CD4-positive, alpha-beta T cell (primary cell): ENCODE results near the gene CAND2. TPM values are rescaled to one million over a fixed set of nuclear protein-coding genes. Genes with fewer than 3 reads are reported as not detected.

Source experiments
- ATAC-seq: fragments of 200-7000 bp; cut with Tn5 transposase; one replicate; pipeline ENCODE4 v1.10.0; 2022; ENCODE audit warnings: mild to moderate bottlenecking; ENCODE audit not compliant: poor library complexity
- CTCF ChIA-PET: fragments of 350-600 bp; sonication (Branson Sonifier 250); formaldehyde crosslinking; loops from one replicate; lab custom pipeline; 2021; ENCODE audit warnings: antibody characterized with exemption, inconsistent platforms; lab: Charles Lee
- POLR2A ChIA-PET: fragments of 350-600 bp; sonication (Branson Sonifier 250); formaldehyde crosslinking; loops from one replicate; lab custom pipeline; 2021; ENCODE audit warnings: antibody characterized with exemption, inconsistent platforms; lab: Charles Lee
- DNase-seq, 14 experiments: peaks; one replicate each; pipeline ENCODE4 v3.0.0-alpha.2; 2013 to 2020; ENCODE audit warnings: mixed read lengths in 2 of 14
- H3K27ac ChIP-seq, 2 donors: one replicate each; pipeline versions ENCODE4 v1.5.1 to v1.7.0; 2013; ENCODE audit warnings: low read length in 2 of 2, low read depth in 1 of 2, mild to moderate bottlenecking in 1 of 2
- H3K27me3 ChIP-seq, 2 experiments: 1 replicate in 1 of 2; 2 replicates in 1 of 2; pipeline versions ENCODE4 v1.6.1 to v1.7.0; 2013; ENCODE audit warnings: low read length in 2 of 2, control low read depth in 1 of 2, mild to moderate bottlenecking in 1 of 2, moderate library complexity in 1 of 2; ENCODE audit not compliant: insufficient read depth in 2 of 2, control insufficient read depth in 1 of 2
- H3K36me3 ChIP-seq: one replicate; pipeline ENCODE4 v1.6.1; 2013; ENCODE audit warnings: low read length, control low read depth; ENCODE audit not compliant: insufficient read depth
- H3K4me1 ChIP-seq: one replicate; pipeline ENCODE4 v1.6.1; 2013; ENCODE audit warnings: low read length, control low read depth; ENCODE audit not compliant: insufficient read depth
- H3K4me3 ChIP-seq: one replicate; pipeline ENCODE4 v1.5.1; 2013; ENCODE audit warnings: mild to moderate bottlenecking, low read length, moderate library complexity
- H3K9me3 ChIP-seq, 2 experiments: 1 replicate in 1 of 2; 2 replicates in 1 of 2; pipeline versions ENCODE4 v1.6.1 to v1.7.0; 2013; ENCODE audit warnings: low read length in 2 of 2, mild to moderate bottlenecking in 2 of 2, control low read depth in 1 of 2, moderate library complexity in 1 of 2; ENCODE audit not compliant: control insufficient read depth in 1 of 2, insufficient read depth in 1 of 2
- H3K27ac Mint-ChIP-seq: one replicate; pipeline ENCODE4 v1.8.0; 2020; ENCODE audit warnings: mixed read lengths
- H3K27me3 Mint-ChIP-seq: one replicate; pipeline ENCODE4 v1.8.0; 2021; ENCODE audit warnings: mixed read lengths
- H3K36me3 Mint-ChIP-seq: one replicate; pipeline ENCODE4 v1.8.0; 2021; ENCODE audit warnings: low read depth, mixed read lengths
- H3K4me1 Mint-ChIP-seq: one replicate; pipeline ENCODE4 v1.8.0; 2021; ENCODE audit warnings: low read depth, mixed read lengths
- H3K4me3 Mint-ChIP-seq: one replicate; pipeline ENCODE4 v1.8.0; 2020; ENCODE audit warnings: mild to moderate bottlenecking, mixed read lengths
- H3K9me3 Mint-ChIP-seq: one replicate; pipeline ENCODE4 v1.8.0; 2020; ENCODE audit warnings: mixed read lengths
- intact Hi-C, 2 experiments: fragments of 100-400 bp; cut with DNase I in 1 of 2; cut with micrococcal nuclease in 1 of 2; formaldehyde crosslinking; loops; one replicate each; pipeline versions ENCODE4 v1.15.1 to v1.9.0; 2023 to 2025; cut with DNase I, micrococcal nuclease
- total RNA-seq, 174 experiments: library from RNA in 2 of 174; stranded (reverse) in 2 of 174; gene quantifications; one replicate each; pipeline ENCODE4 v1.2.3 and lab custom pipeline; 2021 to 2026
- TF ChIP-seq, protein P1 (sequence below): fragments of 200-600 bp; IDR thresholded peaks from one replicate; pipeline ENCODE4 v1.8.0; 2022; ENCODE audit warnings: antibody characterized with exemption, mild to moderate bottlenecking

Gene CAND2
- total RNA-seq, 2 experiments from 2014 or later, result 3.5 to 6.0 TPM

GRCh38 chr3:12768579-12769527 lies 27.6 kb upstream of the CAND2 start:
- TF ChIP-seq, protein P1, sequence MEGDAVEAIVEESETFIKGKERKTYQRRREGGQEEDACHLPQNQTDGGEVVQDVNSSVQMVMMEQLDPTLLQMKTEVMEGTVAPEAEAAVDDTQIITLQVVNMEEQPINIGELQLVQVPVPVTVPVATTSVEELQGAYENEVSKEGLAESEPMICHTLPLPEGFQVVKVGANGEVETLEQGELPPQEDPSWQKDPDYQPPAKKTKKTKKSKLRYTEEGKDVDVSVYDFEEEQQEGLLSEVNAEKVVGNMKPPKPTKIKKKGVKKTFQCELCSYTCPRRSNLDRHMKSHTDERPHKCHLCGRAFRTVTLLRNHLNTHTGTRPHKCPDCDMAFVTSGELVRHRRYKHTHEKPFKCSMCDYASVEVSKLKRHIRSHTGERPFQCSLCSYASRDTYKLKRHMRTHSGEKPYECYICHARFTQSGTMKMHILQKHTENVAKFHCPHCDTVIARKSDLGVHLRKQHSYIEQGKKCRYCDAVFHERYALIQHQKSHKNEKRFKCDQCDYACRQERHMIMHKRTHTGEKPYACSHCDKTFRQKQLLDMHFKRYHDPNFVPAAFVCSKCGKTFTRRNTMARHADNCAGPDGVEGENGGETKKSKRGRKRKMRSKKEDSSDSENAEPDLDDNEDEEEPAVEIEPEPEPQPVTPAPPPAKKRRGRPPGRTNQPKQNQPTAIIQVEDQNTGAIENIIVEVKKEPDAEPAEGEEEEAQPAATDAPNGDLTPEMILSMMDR, result no peak
- DNase-seq, result no peak
- intact Hi-C loops, result no loop called here
- no peaks in the 10 kb centered on the region for H3K27me3 Mint-ChIP-seq
- H3K9me3 Mint-ChIP-seq, result no peaks in the 10 kb centered on the region
- no peak overlapping the region for H3K27ac ChIP-seq
- ChIA-PET POLR2A (no interaction called here), CTCF (no interaction called here)
- peaks cover 7% of the 10 kb centered on the region for H3K4me1 Mint-ChIP-seq
- H3K4me1 ChIP-seq, result no peaks in the 10 kb centered on the region
- no peak for ATAC-seq
- H3K9me3 ChIP-seq, result no peaks in the 10 kb centered on the region
- H3K4me3 ChIP-seq, result no peak overlapping the region
- H3K36me3 Mint-ChIP-seq, result no peaks in the 10 kb centered on the region
- H3K4me3 Mint-ChIP-seq, result no peak overlapping the region
- no peak overlapping the region for H3K27ac Mint-ChIP-seq
- no peaks in the 10 kb centered on the region for H3K36me3 ChIP-seq
- no peaks in the 10 kb centered on the region for H3K27me3 ChIP-seq

DNA sequence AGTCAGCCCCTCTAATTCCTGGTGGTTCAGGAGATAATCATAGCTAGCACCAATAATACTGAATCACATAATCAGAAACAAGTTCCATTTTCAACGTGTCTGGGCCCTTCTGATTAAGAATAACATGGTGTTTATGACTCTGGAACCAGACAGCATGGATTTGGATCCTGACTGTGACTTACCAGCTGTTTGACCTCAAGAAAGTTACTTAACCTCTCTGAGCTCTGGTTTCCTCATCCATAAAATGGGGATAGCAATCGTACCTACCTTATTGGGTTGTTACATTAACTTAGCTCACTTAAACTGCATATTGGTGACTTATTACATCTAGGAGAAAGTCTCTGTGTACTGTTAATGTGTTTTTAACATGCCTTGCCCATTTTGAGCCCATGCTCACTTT lies 26.7 kb upstream of the CAND2 start:
- TF ChIP-seq, protein P1, result no peak
- CTCF ChIA-PET, result no interaction called here

GRCh38 chr3:12771236-12771635 lies 25.2 kb upstream of the CAND2 start:
- no peak for ATAC-seq
- Histone ChIP-seq H3K27me3 (no peaks in the 10 kb centered on the region), H3K9me3 (no peaks in the 10 kb centered on the region), H3K27ac (no peak overlapping the region), H3K36me3 (no peaks in the 10 kb centered on the region), H3K4me1 (no peaks in the 10 kb centered on the region), H3K4me3 (no peak overlapping the region)
- Mint-ChIP-seq H3K27ac (no peak overlapping the region), H3K9me3 (no peaks in the 10 kb centered on the region), H3K27me3 (peaks cover 5% of the 10 kb centered on the region), H3K4me1 (peaks cover 7% of the 10 kb centered on the region), H3K4me3 (no peak overlapping the region), H3K36me3 (no peaks in the 10 kb centered on the region)
- ChIA-PET POLR2A (no interaction called here), CTCF (no interaction called here)
- DNase-seq, result no peak
- intact Hi-C loops, result no loop called here
- TF ChIP-seq, protein P1, result no peak

More for the DNA sequence above, 26.7 kb upstream of the CAND2 start:
- no peak overlapping the region for H3K27ac Mint-ChIP-seq
- peaks cover 7% of the 10 kb centered on the region for H3K4me1 Mint-ChIP-seq
- intact Hi-C loops, result no loop called here
- no peak overlapping the region for H3K27ac ChIP-seq
- ATAC-seq (no peak), DNase-seq (no peak)
- no peaks in the 10 kb centered on the region for H3K27me3 Mint-ChIP-seq
- H3K4me3 Mint-ChIP-seq, result no peak overlapping the region
- no peaks in the 10 kb centered on the region for H3K36me3 ChIP-seq
- POLR2A ChIA-PET, result no interaction called here
- H3K36me3 Mint-ChIP-seq, result no peaks in the 10 kb centered on the region
- H3K4me3 ChIP-seq, result no peak overlapping the region
- no peaks in the 10 kb centered on the region for H3K4me1 ChIP-seq
- H3K27me3 ChIP-seq, result no peaks in the 10 kb centered on the region
- no peaks in the 10 kb centered on the region for H3K9me3 ChIP-seq
- no peaks in the 10 kb centered on the region for H3K9me3 Mint-ChIP-seq
